Heart left ventricle (tissue), 13 donors: ENCODE results near the gene PHACTR3.

Experiments used
- POLR2A ChIP-seq, 2 donors: fragments of 450-650 bp; IDR thresholded peaks; one replicate each; pipeline ENCODE4 v1.6.1; 2017; ENCODE audit warnings: antibody characterized with exemption in 2 of 2, mild to moderate bottlenecking in 2 of 2, moderate library complexity in 2 of 2
- TF ChIP-seq, protein P1 (sequence below), 12 donors: fragments of 200-600 bp; sonication (generic) in 4 of 12; IDR thresholded peaks; one replicate each; pipeline versions ENCODE4 v1.5.0 to v1.8.0; 2018 to 2022; ENCODE audit warnings: antibody characterized with exemption in 12 of 12, mild to moderate bottlenecking in 5 of 12
- donor health status: ischemic (EF 13 %, LVEDD 7.1; RV severe dilation, severe dysfunction).
- donor health status: DM: no; HTN: yes; CAD: no.
- donor health status: DM: no; HTN: no; CAD: no.
- donor health status: ischemic (EF 25% LVEDD 6.9; RV normal size, moderate dysfunction).
- donor health status: ischemic (EF 25% LVEDD 5.7; RV mildly dilated, moderate dysfunction).
- donor health status: ischemic (EF 35%, LVEDD 5.7; RV mildly dilated, moderate dysfunction).
- donor health status: nonischemic (EF 11% LVEDD 7.7; RV severe dilation, severe dysfunction).
- donor health status: DM: yes; HTN: yes; CAD: no.
- donor health status: PGD.
- donor health status: ischemic (EF 29% LVEDD 5.4; RV normal size, mild dysfunction).
- donor health status: nonischemic (EF 23%, LVEDD 6.1; RV moderate dilation, normal function).

DNA sequence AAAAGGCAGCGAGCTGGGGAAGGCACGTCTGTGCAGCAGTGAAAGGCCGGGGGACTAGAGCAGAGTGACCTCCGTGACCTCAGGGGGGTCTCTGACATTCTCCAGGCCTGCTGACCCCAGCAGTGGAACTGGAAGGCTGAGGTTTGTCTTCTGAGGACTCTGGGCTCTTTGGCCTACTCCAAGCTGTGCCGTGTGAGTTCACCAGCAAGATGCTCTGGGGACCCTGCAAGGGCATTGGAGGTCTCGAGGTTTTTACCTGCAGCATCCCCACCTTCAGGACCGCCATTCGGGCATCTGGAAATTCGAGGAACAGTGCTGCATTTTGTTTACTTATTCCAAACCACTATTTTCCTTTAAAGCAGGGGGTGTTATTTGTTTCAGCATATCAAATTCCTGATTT is 140.9 kb downstream of the PHACTR3 start:
- TF ChIP-seq, protein P1, sequence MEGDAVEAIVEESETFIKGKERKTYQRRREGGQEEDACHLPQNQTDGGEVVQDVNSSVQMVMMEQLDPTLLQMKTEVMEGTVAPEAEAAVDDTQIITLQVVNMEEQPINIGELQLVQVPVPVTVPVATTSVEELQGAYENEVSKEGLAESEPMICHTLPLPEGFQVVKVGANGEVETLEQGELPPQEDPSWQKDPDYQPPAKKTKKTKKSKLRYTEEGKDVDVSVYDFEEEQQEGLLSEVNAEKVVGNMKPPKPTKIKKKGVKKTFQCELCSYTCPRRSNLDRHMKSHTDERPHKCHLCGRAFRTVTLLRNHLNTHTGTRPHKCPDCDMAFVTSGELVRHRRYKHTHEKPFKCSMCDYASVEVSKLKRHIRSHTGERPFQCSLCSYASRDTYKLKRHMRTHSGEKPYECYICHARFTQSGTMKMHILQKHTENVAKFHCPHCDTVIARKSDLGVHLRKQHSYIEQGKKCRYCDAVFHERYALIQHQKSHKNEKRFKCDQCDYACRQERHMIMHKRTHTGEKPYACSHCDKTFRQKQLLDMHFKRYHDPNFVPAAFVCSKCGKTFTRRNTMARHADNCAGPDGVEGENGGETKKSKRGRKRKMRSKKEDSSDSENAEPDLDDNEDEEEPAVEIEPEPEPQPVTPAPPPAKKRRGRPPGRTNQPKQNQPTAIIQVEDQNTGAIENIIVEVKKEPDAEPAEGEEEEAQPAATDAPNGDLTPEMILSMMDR (IDR thresholded peaks at IDR 0.05): no peak
- TF ChIP-seq POLR2A (IDR thresholded peaks at IDR 0.05): no peak
